H1 (cell line): ENCODE results near the gene IQCM. TPM values are rescaled to one million over a fixed set of nuclear protein-coding genes. Genes with fewer than 3 reads are reported as not detected.

Source experiments
- CTCF ChIA-PET: fragments of 300-600 bp; sonication (Branson Sonifier 250); formaldehyde crosslinking; loops from one replicate; lab custom pipeline; 2021; ENCODE audit not compliant: partially characterized antibody; lab: Charles Lee
- POLR2A ChIA-PET: fragments of 300-600 bp; sonication (Branson Sonifier 250); formaldehyde crosslinking; loops from one replicate; lab custom pipeline; 2021; ENCODE audit warnings: inconsistent platforms; ENCODE audit not compliant: partially characterized antibody; lab: Charles Lee
- DNase-seq, 2 experiments: peaks; one replicate each; pipeline versions ENCODE4 v3.0.0 to v3.0.0-alpha.2; 2010 to 2022; ENCODE audit warnings: low spot score in 2 of 2, low read depth in 1 of 2, mixed read lengths in 1 of 2
- FAIRE-seq: peaks from 2 replicates; lab custom pipeline; 2011; peaks lifted over from hg19 to GRCh38; lab: Jason Lieb, UNC
- H2AFZ ChIP-seq: 2 replicates; pipeline ENCODE4 v1.8.1; 2012; ENCODE audit warnings: low read length, inconsistent platforms
- H2AK5ac ChIP-seq: 2 replicates; pipeline ENCODE4 v1.6.1; 2013; ENCODE audit warnings: low read depth, low read length
- H2BK120ac ChIP-seq: replicated peaks from 2 replicates; pipeline ENCODE3; 2013; ENCODE audit warnings: low read depth, low read length, inconsistent platforms
- H2BK12ac ChIP-seq: 2 replicates; pipeline ENCODE4 v1.6.1; 2013; ENCODE audit warnings: low read depth, low read length
- H2BK15ac ChIP-seq: 2 replicates; pipeline ENCODE4 v1.6.1; 2013; ENCODE audit warnings: low read length
- H2BK20ac ChIP-seq: 2 replicates; pipeline ENCODE4 v1.6.1; 2013; ENCODE audit warnings: low read length
- H2BK5ac ChIP-seq: 2 replicates; pipeline ENCODE4 v1.6.1; 2013; ENCODE audit warnings: low read depth, low read length
- H3K14ac ChIP-seq: 2 replicates; pipeline ENCODE4 v1.6.1; 2013; ENCODE audit warnings: inconsistent platforms; ENCODE audit not compliant: insufficient read length
- H3K18ac ChIP-seq: 2 replicates; pipeline ENCODE4 v1.6.1; 2013; ENCODE audit warnings: low read length; ENCODE audit errors: extremely low read depth
- H3K23ac ChIP-seq: 2 replicates; pipeline ENCODE4 v1.6.1; 2013; ENCODE audit warnings: inconsistent platforms; ENCODE audit not compliant: insufficient read length
- H3K23me2 ChIP-seq: 2 replicates; pipeline ENCODE4 v1.6.1; 2013; ENCODE audit warnings: low read depth, low read length
- H3K27ac ChIP-seq: 2 replicates; pipeline ENCODE4 v1.6.1; 2011; ENCODE audit warnings: low read depth, low read length, inconsistent platforms
- H3K27me3 ChIP-seq, 4 experiments: replicated peaks in 1 of 4; 1 replicate in 1 of 4; 2 replicates in 3 of 4; pipeline versions ENCODE4 v1.6.1 to v1.8.1; 2011 to 2013; ENCODE audit warnings: low read length in 3 of 4, mild to moderate bottlenecking in 3 of 4, inconsistent platforms in 2 of 4, mixed read lengths in 2 of 4, moderate library complexity in 1 of 4; ENCODE audit not compliant: control insufficient read depth in 3 of 4, insufficient read depth in 3 of 4; ENCODE audit errors: extremely low read depth in 1 of 4
- H3K36me3 ChIP-seq, 4 experiments: 2 replicates each; pipeline versions ENCODE4 v1.6.1 to v1.8.1; 2011 to 2013; ENCODE audit warnings: mild to moderate bottlenecking in 4 of 4, low read length in 3 of 4, moderate library complexity in 2 of 4, control low read depth in 1 of 4, inconsistent platforms in 1 of 4; ENCODE audit not compliant: insufficient read depth in 4 of 4, control insufficient read depth in 2 of 4
- H3K4ac ChIP-seq: replicated peaks from 2 replicates; pipeline ENCODE3; 2013; ENCODE audit warnings: low read length, low read depth, mixed read lengths, inconsistent platforms; ENCODE audit not compliant: insufficient read length
- H3K4me1 ChIP-seq, 4 experiments: replicated peaks in 1 of 4; 1 replicate in 1 of 4; 2 replicates in 3 of 4; pipeline versions ENCODE4 v1.6.1 to v1.8.1; 2011 to 2013; ENCODE audit warnings: low read length in 3 of 4, inconsistent platforms in 2 of 4, mixed read lengths in 1 of 4; ENCODE audit not compliant: insufficient read depth in 4 of 4, control insufficient read depth in 3 of 4
- H3K4me2 ChIP-seq, 2 experiments: 2 replicates each; pipeline versions ENCODE4 v1.6.1 to v1.8.1; 2011 to 2013; ENCODE audit warnings: low read depth in 2 of 2, low read length in 2 of 2, control low read depth in 1 of 2, inconsistent platforms in 1 of 2, mild to moderate bottlenecking in 1 of 2; ENCODE audit not compliant: insufficient read depth in 1 of 2
- H3K4me3 ChIP-seq, 4 experiments: fragments of 200-600, 300-600 bp in 1 of 4; sonication (generic), shearing (Covaris generic), sonication (Bioruptor Twin) in 1 of 4; 2 replicates each; pipeline versions ENCODE4 v1.5.1 to v1.8.1; 2011 to 2016; ENCODE audit warnings: low read length in 4 of 4, low read depth in 3 of 4, control low read depth in 2 of 4, inconsistent platforms in 2 of 4, mild to moderate bottlenecking in 2 of 4, mixed read lengths in 1 of 4, moderate library complexity in 1 of 4; ENCODE audit not compliant: insufficient read depth in 2 of 4; ENCODE audit errors: extremely low read depth in 1 of 4
- H3K56ac ChIP-seq: replicated peaks from 2 replicates; pipeline ENCODE3; 2013; ENCODE audit warnings: low read depth, mild to moderate bottlenecking, mixed read lengths, low read length, inconsistent platforms; ENCODE audit not compliant: insufficient read length
- H3K79me1 ChIP-seq: 2 replicates; pipeline ENCODE4 v1.6.1; 2013; ENCODE audit warnings: low read depth, low read length, control low read depth
- H3K79me2 ChIP-seq, 2 experiments: 2 replicates each; pipeline versions ENCODE4 v1.6.1 to v1.8.1; 2012 to 2013; ENCODE audit warnings: low read length in 2 of 2, mild to moderate bottlenecking in 2 of 2, inconsistent platforms in 1 of 2; ENCODE audit not compliant: insufficient read depth in 2 of 2, control insufficient read depth in 1 of 2
- H3K9ac ChIP-seq, 4 experiments: replicated peaks in 1 of 4; 1 replicate in 1 of 4; 2 replicates in 3 of 4; pipeline versions ENCODE4 v1.6.1 to v1.8.1; 2011 to 2013; ENCODE audit warnings: low read depth in 3 of 4, low read length in 3 of 4, control low read depth in 2 of 4, mild to moderate bottlenecking in 2 of 4, moderate library complexity in 2 of 4, inconsistent platforms in 1 of 4; ENCODE audit errors: extremely low read depth in 1 of 4
- H3K9me3 ChIP-seq, 2 experiments: 2 replicates each; pipeline versions ENCODE4 v1.6.1 to v1.8.1; 2012 to 2013; ENCODE audit warnings: mild to moderate bottlenecking in 2 of 2, moderate library complexity in 2 of 2, control low read depth in 1 of 2, inconsistent platforms in 1 of 2, low read depth in 1 of 2, low read length in 1 of 2, mixed read lengths in 1 of 2; ENCODE audit not compliant: insufficient read depth in 2 of 2
- H4K20me1 ChIP-seq, 2 experiments: replicated peaks in 1 of 2; 2 replicates each; pipeline versions ENCODE3 to v1.8.1; 2011 to 2013; ENCODE audit warnings: inconsistent platforms in 2 of 2, low read length in 2 of 2, mild to moderate bottlenecking in 1 of 2; ENCODE audit not compliant: insufficient read depth in 2 of 2, control insufficient read depth in 1 of 2
- H4K5ac ChIP-seq: 2 replicates; pipeline ENCODE4 v1.6.1; 2013; ENCODE audit warnings: low read length, low read depth, mixed read lengths, inconsistent platforms; ENCODE audit not compliant: insufficient read length
- H4K8ac ChIP-seq: 2 replicates; pipeline ENCODE4 v1.8.0; 2013; ENCODE audit warnings: mild to moderate bottlenecking, moderate library complexity, low read length, inconsistent platforms; ENCODE audit not compliant: insufficient read depth; ENCODE audit errors: extremely low read depth
- H4K91ac ChIP-seq: replicated peaks from 2 replicates; pipeline ENCODE3; 2013; ENCODE audit warnings: low read length, mixed read lengths, inconsistent platforms; ENCODE audit not compliant: insufficient read length
- KDM1A ChIP-seq: fragments of 200-600, 300-600 bp; sonication (generic); IDR thresholded peaks from 2 replicates; pipeline ENCODE4 v1.7.1; 2016; ENCODE audit warnings: mild to moderate bottlenecking, low read length, borderline replicate concordance
- NRF1 ChIP-seq: IDR thresholded peaks from 2 replicates; pipeline ENCODE4 v1.6.1; 2011; ENCODE audit warnings: mild to moderate bottlenecking, low read depth, low read length, improper control_type of control experiment
- RBBP5 ChIP-seq: IDR thresholded peaks from 2 replicates; pipeline ENCODE4 v1.7.1; 2012; ENCODE audit warnings: low read depth, mild to moderate bottlenecking, inconsistent platforms, low read length, moderate library complexity, borderline replicate concordance
- WGBS, 2 experiments: shearing (Covaris generic) in 1 of 2; methylation state at CpG; one replicate each; pipeline versions ENCODE4 v1.1.6 to v1.1.7; 2013 to 2015; ENCODE audit warnings: low lambda C conversion rate in 2 of 2, mixed read lengths in 2 of 2, inconsistent platforms in 1 of 2, low coverage in 1 of 2, missing lambda C conversion rate in 1 of 2; ENCODE audit not compliant: insufficient replicate concordance in 2 of 2, insufficient coverage in 1 of 2, insufficient read length in 1 of 2; ENCODE audit errors: extremely low coverage in 1 of 2, missing lambda C conversion rate in 1 of 2; 5-methylcytosine and 5-hydroxymethylcytosine counted together
- polyA plus RNA-seq, 7 experiments: library from polyadenylated mRNA; depleted of rRNA in 3 of 7; stranded (reverse) in 5 of 7; unstranded in 2 of 7; fragments of >200 nt in 5 of 7; fragments of 200-250 nt in 2 of 7; gene quantifications; 1 replicate in 5 of 7; 2 replicates in 1 of 7; 4 replicates in 1 of 7; pipeline versions ENCODE4 v1.2.1 to v1.2.3, GENCODE V29; 2011 to 2013; ENCODE audit warnings: missing spikeins in 2 of 7, mixed read lengths in 2 of 7
- total RNA-seq: library from RNA; stranded (reverse); fragmentation: NEBNext Ultra II Directional; extraction: Animal tissue kit (Norgen Biotek cat#: 25700); gene quantifications from 2 replicates; pipeline ENCODE4 v1.2.1, GENCODE V29; 2021

Gene IQCM
- total and polyA plus RNA-seq, 2 of the 8 experiments (the other 6 are each of a cell fraction or from before 2014, with no cell fraction given) = not detected

- TF ChIP-seq RBBP5 = no peak
- TF ChIP-seq KDM1A = no peak
- no peak for TF ChIP-seq NRF1
- TF ChIP-seq, all 59 proteins: peak for 0
These were observed 14.2 kb downstream of the IQCM start for GRCh38 chr4:149801416-149801815.

More at GRCh38 chr4:149801416-149801815, 14.2 kb downstream of the IQCM start:
- H4K5ac ChIP-seq = no peak overlapping the region
- ChIA-PET POLR2A (no interaction called here), CTCF (no interaction called here)
- H4K20me1 ChIP-seq = no peaks in the 10 kb centered on the region
- FAIRE-seq = no peak
- no peak overlapping the region for H2BK15ac ChIP-seq
- H3K18ac ChIP-seq = no peak overlapping the region
- H3K4me1 ChIP-seq = no peaks in the 10 kb centered on the region
- H2BK120ac ChIP-seq = no peak overlapping the region
- H2BK12ac ChIP-seq = no peak overlapping the region
- no peak overlapping the region for H3K4me2 ChIP-seq
- no peak overlapping the region for H3K56ac ChIP-seq
- no peaks in the 10 kb centered on the region for H3K27me3 ChIP-seq
- H4K91ac ChIP-seq = no peak overlapping the region
- no peak overlapping the region for H3K14ac ChIP-seq
- H3K23me2 ChIP-seq = no peaks in the 10 kb centered on the region
- no peak overlapping the region for H3K4me3 ChIP-seq
- H3K4ac ChIP-seq = no peak overlapping the region
- no peaks in the 10 kb centered on the region for H3K79me1 ChIP-seq
- H3K9ac ChIP-seq = no peak overlapping the region
- no peaks in the 10 kb centered on the region for H3K9me3 ChIP-seq
- H2BK20ac ChIP-seq = no peak overlapping the region
- no peaks in the 10 kb centered on the region for H3K79me2 ChIP-seq
- no peak overlapping the region for H3K27ac ChIP-seq
- DNase-seq = no peak
- H4K8ac ChIP-seq = no peak overlapping the region
- H2AK5ac ChIP-seq = no peak overlapping the region
- WGBS, 2 experiments = 83% methylated on average over 2 of the region's 2 CpGs; no CpG with 5 or more reads in 1 of the 2 experiments
- no peaks in the 10 kb centered on the region for H3K36me3 ChIP-seq
- H2AFZ ChIP-seq = no peak overlapping the region
- no peak overlapping the region for H3K23ac ChIP-seq
- H2BK5ac ChIP-seq = no peak overlapping the region
